GM12878 (cell line): ENCODE results near the gene SAMD9L. TPM values are rescaled to one million over a fixed set of nuclear protein-coding genes. Genes with fewer than 3 reads are reported as not detected.

ENCODE experiments used
- ATAC-seq: fragments of 200-7000 bp; cut with Tn5 transposase; 3 replicates; pipeline ENCODE4 v1.9.1; 2020; ENCODE audit warnings: mild to moderate bottlenecking, moderate library complexity
- BruUV-seq: library from RNA; stranded (reverse); fragments of 400-500 nt; replicated peaks from 2 replicates; lab custom pipeline; 2021; lab: Mats Ljungman, UMichigan
- CTCF ChIA-PET: fragments of 300-600 bp; sonication (Branson Sonifier 250); formaldehyde crosslinking; extraction: SDS; loops from one replicate; lab custom pipeline; 2021; ENCODE audit warnings: inconsistent platforms; lab: Yijun Ruan, JAX
- POLR2A ChIA-PET: fragments of 350-600 bp; formaldehyde crosslinking; extraction: SDS; loops from one replicate; lab custom pipeline; 2021; ENCODE audit warnings: inconsistent platforms; lab: Charles Lee
- RAD21 ChIA-PET: fragments of 300-600 bp; sonication (Branson Sonifier 250); formaldehyde crosslinking; loops from one replicate; lab custom pipeline; 2023; ENCODE audit warnings: antibody characterized with exemption; ENCODE audit not compliant: unreplicated experiment; lab: Charles Lee
- SMC1A ChIA-PET: fragments of 300-600 bp; sonication (Branson Sonifier 250); formaldehyde crosslinking; loops from one replicate; lab custom pipeline; 2023; ENCODE audit not compliant: unreplicated experiment, uncharacterized antibody; lab: Charles Lee
- DNase-seq: peaks from one replicate; pipeline ENCODE4 v3.0.0-alpha.2; 2011; ENCODE audit warnings: low read depth, low spot score
- FAIRE-seq: peaks from 3 replicates; lab custom pipeline; 2011; peaks lifted over from hg19 to GRCh38; lab: Jason Lieb, UNC
- H2AFZ ChIP-seq: 2 replicates; pipeline ENCODE4 v1.6.0; 2011; ENCODE audit warnings: low read depth, low read length, control low read depth; ENCODE audit not compliant: control insufficient read depth
- H3K27ac ChIP-seq: 2 replicates; pipeline ENCODE4 v1.5.1; 2011; ENCODE audit warnings: control low read depth; ENCODE audit not compliant: control insufficient read depth, insufficient read depth
- H3K27me3 ChIP-seq, 2 experiments: replicated peaks in 1 of 2; 2 replicates each; pipeline versions ENCODE4 v1.6.0 to v1.6.1; 2011; ENCODE audit warnings: low read length in 1 of 2; ENCODE audit not compliant: control insufficient read depth in 2 of 2, insufficient read depth in 2 of 2
- H3K36me3 ChIP-seq, 2 experiments: 2 replicates each; pipeline ENCODE4 v1.5.1; 2011; ENCODE audit warnings: low read length in 1 of 2; ENCODE audit not compliant: control insufficient read depth in 2 of 2, insufficient read depth in 2 of 2
- H3K4me1 ChIP-seq: 2 replicates; pipeline ENCODE4 v1.6.1; 2011; ENCODE audit warnings: mild to moderate bottlenecking, low read length, moderate library complexity, mixed read lengths; ENCODE audit not compliant: control insufficient read depth, insufficient read depth
- H3K4me2 ChIP-seq: 2 replicates; pipeline ENCODE4 v1.6.0; 2011; ENCODE audit warnings: control low read depth; ENCODE audit not compliant: control insufficient read depth, insufficient read depth
- H3K4me3 ChIP-seq: fragments of 200-600 bp; sonication (generic); 2 replicates; pipeline ENCODE4 v1.5.1; 2016
- H3K79me2 ChIP-seq: 2 replicates; pipeline ENCODE4 v1.6.0; 2011; ENCODE audit warnings: low read length; ENCODE audit not compliant: control insufficient read depth, insufficient read depth
- H3K9ac ChIP-seq: 2 replicates; pipeline ENCODE4 v1.8.0; 2011; ENCODE audit warnings: low read length, control low read depth, mixed read lengths; ENCODE audit not compliant: control insufficient read depth, insufficient read depth
- H3K9me3 ChIP-seq: replicated peaks from 3 replicates; pipeline ENCODE4 v1.5.1; 2011; ENCODE audit warnings: mild to moderate bottlenecking, low read length; ENCODE audit not compliant: control insufficient read depth, insufficient read depth
- H4K20me1 ChIP-seq: 2 replicates; pipeline ENCODE4 v1.6.0; 2011; ENCODE audit not compliant: control insufficient read depth, insufficient read depth
- BMI1 ChIP-seq: fragments of 450-650 bp; IDR thresholded peaks from 2 replicates; pipeline ENCODE4 v1.6.1; 2016; ENCODE audit warnings: mild to moderate bottlenecking, moderate library complexity, borderline replicate concordance
- CHD1 ChIP-seq: IDR thresholded peaks from 2 replicates; pipeline ENCODE4 v1.6.1; 2012; ENCODE audit warnings: low read depth, low read length, improper control_type of control experiment
- CHD2 ChIP-seq: IDR thresholded peaks from 2 replicates; pipeline ENCODE4 v1.6.1; 2011; ENCODE audit warnings: low read depth, low read length, improper control_type of control experiment, borderline replicate concordance
- CREM ChIP-seq: IDR thresholded peaks from 2 replicates; pipeline ENCODE4 v1.6.1; 2014; ENCODE audit warnings: antibody characterized with exemption, low read depth
- EZH2 ChIP-seq: IDR thresholded peaks from 2 replicates; pipeline ENCODE4 v1.6.1; 2012; ENCODE audit warnings: low read depth, mild to moderate bottlenecking, control low read depth, inconsistent platforms, low read length, borderline replicate concordance; ENCODE audit not compliant: control insufficient read depth
- MXI1 ChIP-seq: fragments of 150-350 bp; IDR thresholded peaks from 2 replicates; pipeline ENCODE4 v1.6.1; 2011; ENCODE audit warnings: low read depth, mild to moderate bottlenecking, inconsistent platforms, low read length, improper control_type of control experiment
- POU2F2 ChIP-seq: IDR thresholded peaks from 3 replicates; pipeline ENCODE4 v1.6.1; 2011; ENCODE audit warnings: low read depth, mild to moderate bottlenecking, low read length, borderline replicate concordance
- RCOR1 ChIP-seq: conservative IDR thresholded peaks from 2 replicates; pipeline ENCODE4 v1.6.1; 2012; ENCODE audit warnings: low read depth, low read length, improper control_type of control experiment
- RFX5 ChIP-seq: IDR thresholded peaks from 2 replicates; pipeline ENCODE4 v1.6.1; 2011; ENCODE audit warnings: low read depth, low read length, improper control_type of control experiment
- SIX5 ChIP-seq: IDR thresholded peaks from 2 replicates; pipeline ENCODE4 v1.6.1; 2011; ENCODE audit warnings: mild to moderate bottlenecking, low read depth, low read length, moderate library complexity; ENCODE audit not compliant: severe bottlenecking
- SMARCA5 ChIP-seq: fragments of 450-650 bp; IDR thresholded peaks from 2 replicates; pipeline ENCODE4 v1.6.1; 2017; ENCODE audit warnings: mild to moderate bottlenecking
- SP1 ChIP-seq: IDR thresholded peaks from one replicate; pipeline ENCODE4 v1.6.1; 2011; ENCODE audit warnings: low read depth, low read length
- SREBF2 ChIP-seq: IDR thresholded peaks from 2 replicates; pipeline ENCODE4 v1.6.1; 2012; ENCODE audit warnings: mild to moderate bottlenecking, low read length
- TAF1 ChIP-seq: IDR thresholded peaks from 2 replicates; pipeline ENCODE4 v1.6.1; 2011; ENCODE audit warnings: mild to moderate bottlenecking, low read depth, low read length, borderline replicate concordance
- TBL1XR1 ChIP-seq: IDR thresholded peaks from 2 replicates; pipeline ENCODE4 v1.6.1; 2012; ENCODE audit warnings: low read depth, low read length, improper control_type of control experiment
- TCF7 ChIP-seq: IDR thresholded peaks from 2 replicates; pipeline ENCODE4 v1.6.1; 2014; ENCODE audit warnings: antibody characterized with exemption, borderline replicate concordance
- ZZZ3 ChIP-seq: IDR thresholded peaks from 2 replicates; pipeline ENCODE4 v1.6.1; 2011; ENCODE audit warnings: low read depth; ENCODE audit not compliant: control insufficient read depth, insufficient read length
- WGBS: methylation state at CpG from one replicate; pipeline ENCODE4 v1.1.6; 2016; ENCODE audit warnings: low lambda C conversion rate; ENCODE audit not compliant: insufficient replicate concordance, insufficient coverage; ENCODE audit errors: missing lambda C conversion rate; 5-methylcytosine and 5-hydroxymethylcytosine counted together
- in situ Hi-C: fragments of 300-500 bp; cut with MboI; formaldehyde crosslinking; loops from 9 replicates; pipeline ENCODE4 v1.14.3; 2018; ENCODE audit warnings: mixed read lengths
- intact Hi-C: fragments of 100-400 bp; cut with micrococcal nuclease; formaldehyde crosslinking; loops from one replicate; pipeline ENCODE4 v1.14.2; 2022; ENCODE audit not compliant: unreplicated experiment
- polyA plus RNA-seq, 11 experiments: library from polyadenylated mRNA; depleted of rRNA in 4 of 11; unstranded in 6 of 11; stranded (reverse) in 5 of 11; fragments of >200 nt; fragmentation: Nextera tagmentation in 4 of 11; fragmentation: Illumina TruSeq in 1 of 11; extraction: Ambion mirVana in 4 of 11; extraction: Trizol in 1 of 11; gene quantifications; 1 replicate in 1 of 11; 2 replicates in 10 of 11; pipeline versions ENCODE4 v1.2.1 to v1.2.3, GENCODE V29; 2011 to 2016; ENCODE audit warnings: inconsistent platforms in 2 of 11, missing spikeins in 2 of 11, low read depth in 1 of 11
- total RNA-seq, 4 experiments: library from RNA; depleted of rRNA in 3 of 4; stranded (reverse); fragments of >200 nt in 3 of 4; fragmentation: Illumina TruSeq in 1 of 4; extraction: Trizol in 1 of 4; gene quantifications; 2 replicates each; pipeline versions ENCODE4 v1.2.1 to v1.2.3, GENCODE V29; 2013 to 2021
- TF ChIP-seq, protein P1 (sequence below): fragments of 450-650 bp; IDR thresholded peaks from 2 replicates; pipeline ENCODE4 v1.6.1; 2016; ENCODE audit warnings: mild to moderate bottlenecking, moderate library complexity, borderline replicate concordance
- TF ChIP-seq, protein P2 (sequence below): fragments of 450-650 bp; IDR thresholded peaks from 2 replicates; pipeline ENCODE4 v1.6.1; 2017; ENCODE audit warnings: borderline replicate concordance
- TF ChIP-seq, protein P3 (sequence below), 3 experiments: IDR thresholded peaks in 2 of 3; conservative IDR thresholded peaks in 1 of 3; 2 replicates each; pipeline ENCODE4 v1.5.1; 2011; ENCODE audit warnings: low read depth in 3 of 3, low read length in 3 of 3, mild to moderate bottlenecking in 3 of 3, control low read depth in 2 of 3, moderate library complexity in 2 of 3, inconsistent platforms in 1 of 3, mixed read lengths in 1 of 3; ENCODE audit not compliant: control insufficient read depth in 2 of 3, insufficient read depth in 1 of 3; ENCODE audit errors: extremely low read depth in 1 of 3

SAMD9L gene
- total and polyA plus RNA-seq, 10 of the 15 experiments (the other 5 are each of a cell fraction or from before 2014, with no cell fraction given) = 22.3 to 51.3 (median 29.6) TPM

DNA sequence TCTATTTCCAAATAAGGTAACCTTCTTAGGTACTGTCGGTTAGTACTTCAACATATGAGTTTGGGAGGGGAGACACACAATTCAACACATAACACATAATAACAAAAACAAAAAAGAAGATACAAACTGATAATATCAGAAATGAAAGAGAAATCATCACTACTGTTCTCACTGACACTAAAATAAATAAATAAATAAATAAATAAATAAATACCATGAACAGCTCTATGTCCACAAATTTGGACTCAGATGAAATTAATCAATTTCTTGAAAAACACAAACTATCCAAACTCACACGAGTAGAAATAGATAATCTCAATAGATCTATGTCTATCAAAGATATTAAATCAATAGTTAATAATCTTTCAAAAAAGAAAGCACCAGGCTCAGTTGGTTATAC is 24.5 kb upstream of the SAMD9L start:
- in situ Hi-C loops = no loop called here
- ChIA-PET SMC1A (interaction anchor here (1.5 kb wide), 1 partner anchor 44 kb away, joined by 5 read pairs; no protein-coding TSS in a partner anchor), CTCF (no interaction called here), POLR2A (no interaction called here), RAD21 (no interaction called here)
- H3K9me3 ChIP-seq = peaks cover 8% of the 10 kb centered on the region; the same call in 2 of the 3 replicates
- DNase-seq (no peak), FAIRE-seq (no peak), ATAC-seq (no peak)
- no peak overlapping the region for H3K9ac ChIP-seq
- TF ChIP-seq, protein P1, sequence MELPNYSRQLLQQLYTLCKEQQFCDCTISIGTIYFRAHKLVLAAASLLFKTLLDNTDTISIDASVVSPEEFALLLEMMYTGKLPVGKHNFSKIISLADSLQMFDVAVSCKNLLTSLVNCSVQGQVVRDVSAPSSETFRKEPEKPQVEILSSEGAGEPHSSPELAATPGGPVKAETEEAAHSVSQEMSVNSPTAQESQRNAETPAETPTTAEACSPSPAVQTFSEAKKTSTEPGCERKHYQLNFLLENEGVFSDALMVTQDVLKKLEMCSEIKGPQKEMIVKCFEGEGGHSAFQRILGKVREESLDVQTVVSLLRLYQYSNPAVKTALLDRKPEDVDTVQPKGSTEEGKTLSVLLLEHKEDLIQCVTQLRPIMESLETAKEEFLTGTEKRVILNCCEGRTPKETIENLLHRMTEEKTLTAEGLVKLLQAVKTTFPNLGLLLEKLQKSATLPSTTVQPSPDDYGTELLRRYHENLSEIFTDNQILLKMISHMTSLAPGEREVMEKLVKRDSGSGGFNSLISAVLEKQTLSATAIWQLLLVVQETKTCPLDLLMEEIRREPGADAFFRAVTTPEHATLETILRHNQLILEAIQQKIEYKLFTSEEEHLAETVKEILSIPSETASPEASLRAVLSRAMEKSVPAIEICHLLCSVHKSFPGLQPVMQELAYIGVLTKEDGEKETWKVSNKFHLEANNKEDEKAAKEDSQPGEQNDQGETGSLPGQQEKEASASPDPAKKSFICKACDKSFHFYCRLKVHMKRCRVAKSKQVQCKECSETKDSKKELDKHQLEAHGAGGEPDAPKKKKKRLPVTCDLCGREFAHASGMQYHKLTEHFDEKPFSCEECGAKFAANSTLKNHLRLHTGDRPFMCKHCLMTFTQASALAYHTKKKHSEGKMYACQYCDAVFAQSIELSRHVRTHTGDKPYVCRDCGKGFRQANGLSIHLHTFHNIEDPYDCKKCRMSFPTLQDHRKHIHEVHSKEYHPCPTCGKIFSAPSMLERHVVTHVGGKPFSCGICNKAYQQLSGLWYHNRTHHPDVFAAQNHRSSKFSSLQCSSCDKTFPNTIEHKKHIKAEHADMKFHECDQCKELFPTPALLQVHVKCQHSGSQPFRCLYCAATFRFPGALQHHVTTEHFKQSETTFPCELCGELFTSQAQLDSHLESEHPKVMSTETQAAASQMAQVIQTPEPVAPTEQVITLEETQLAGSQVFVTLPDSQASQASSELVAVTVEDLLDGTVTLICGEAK = no peak
- TF ChIP-seq MXI1 = no peak
- TF ChIP-seq BMI1 = no peak
- TF ChIP-seq, protein P2, sequence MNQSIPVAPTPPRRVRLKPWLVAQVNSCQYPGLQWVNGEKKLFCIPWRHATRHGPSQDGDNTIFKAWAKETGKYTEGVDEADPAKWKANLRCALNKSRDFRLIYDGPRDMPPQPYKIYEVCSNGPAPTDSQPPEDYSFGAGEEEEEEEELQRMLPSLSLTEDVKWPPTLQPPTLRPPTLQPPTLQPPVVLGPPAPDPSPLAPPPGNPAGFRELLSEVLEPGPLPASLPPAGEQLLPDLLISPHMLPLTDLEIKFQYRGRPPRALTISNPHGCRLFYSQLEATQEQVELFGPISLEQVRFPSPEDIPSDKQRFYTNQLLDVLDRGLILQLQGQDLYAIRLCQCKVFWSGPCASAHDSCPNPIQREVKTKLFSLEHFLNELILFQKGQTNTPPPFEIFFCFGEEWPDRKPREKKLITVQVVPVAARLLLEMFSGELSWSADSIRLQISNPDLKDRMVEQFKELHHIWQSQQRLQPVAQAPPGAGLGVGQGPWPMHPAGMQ = no peak
- no peak for TF ChIP-seq RCOR1
- TF ChIP-seq CHD1 = no peak
- no peak for TF ChIP-seq TAF1
- no peak for TF ChIP-seq EZH2
- TF ChIP-seq TBL1XR1 = no peak
- TF ChIP-seq, protein P3, sequence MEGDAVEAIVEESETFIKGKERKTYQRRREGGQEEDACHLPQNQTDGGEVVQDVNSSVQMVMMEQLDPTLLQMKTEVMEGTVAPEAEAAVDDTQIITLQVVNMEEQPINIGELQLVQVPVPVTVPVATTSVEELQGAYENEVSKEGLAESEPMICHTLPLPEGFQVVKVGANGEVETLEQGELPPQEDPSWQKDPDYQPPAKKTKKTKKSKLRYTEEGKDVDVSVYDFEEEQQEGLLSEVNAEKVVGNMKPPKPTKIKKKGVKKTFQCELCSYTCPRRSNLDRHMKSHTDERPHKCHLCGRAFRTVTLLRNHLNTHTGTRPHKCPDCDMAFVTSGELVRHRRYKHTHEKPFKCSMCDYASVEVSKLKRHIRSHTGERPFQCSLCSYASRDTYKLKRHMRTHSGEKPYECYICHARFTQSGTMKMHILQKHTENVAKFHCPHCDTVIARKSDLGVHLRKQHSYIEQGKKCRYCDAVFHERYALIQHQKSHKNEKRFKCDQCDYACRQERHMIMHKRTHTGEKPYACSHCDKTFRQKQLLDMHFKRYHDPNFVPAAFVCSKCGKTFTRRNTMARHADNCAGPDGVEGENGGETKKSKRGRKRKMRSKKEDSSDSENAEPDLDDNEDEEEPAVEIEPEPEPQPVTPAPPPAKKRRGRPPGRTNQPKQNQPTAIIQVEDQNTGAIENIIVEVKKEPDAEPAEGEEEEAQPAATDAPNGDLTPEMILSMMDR (IDR thresholded peaks at IDR 0.05 in 2 of 3, conservative IDR thresholded peaks at IDR 0.05 in 1 of 3; ENCODE audit: control insufficient read depth in 2 of 3, extremely low read depth in 1 of 3, insufficient read depth in 1 of 3, low read depth in 3 of 3, low read length in 3 of 3) = no peak
- TF ChIP-seq SREBF2 = no peak
- no peak for TF ChIP-seq TCF7
- TF ChIP-seq SIX5 = no peak
- TF ChIP-seq ZZZ3 = no peak
- no peak for TF ChIP-seq POU2F2
- TF ChIP-seq CHD2 = no peak
- TF ChIP-seq CREM = no peak
- no peak for TF ChIP-seq SMARCA5
- TF ChIP-seq RFX5 = no peak
- no peak for TF ChIP-seq SP1
- no peaks in the 10 kb centered on the region for H3K36me3 ChIP-seq
- no peak overlapping the region for H3K4me2 ChIP-seq
- H4K20me1 ChIP-seq = no peaks in the 10 kb centered on the region
- H3K4me3 ChIP-seq = no peak overlapping the region
- no peaks in the 10 kb centered on the region for H3K4me1 ChIP-seq
- H3K27me3 ChIP-seq = no peaks in the 10 kb centered on the region
- no peak overlapping the region for H2AFZ ChIP-seq
- intact Hi-C loops = no loop called here
- H3K27ac ChIP-seq = no peak overlapping the region
- BruUV-seq = no TSS peak
- 3% methylated on average over 2 of the region's 2 CpGs for WGBS
- no peaks in the 10 kb centered on the region for H3K79me2 ChIP-seq
